Gastroesophageal sphincter (tissue), 4 donors: ENCODE measurements around the gene NPIPA3. TPM values are rescaled to one million over a fixed set of nuclear protein-coding genes. Genes with fewer than 3 reads are reported as not detected.
"Not testable (repeated sequence)": the region's sequence is repeated elsewhere in the genome, so short reads cannot be mapped to it uniquely, and the experiment has no call there.

Experiments
- ATAC-seq: fragments of 150-250 bp; one replicate; pipeline ENCODE4 v1.9.1; 2016; ENCODE audit warnings: mild to moderate bottlenecking, moderate library complexity
- H3K27ac ChIP-seq, 4 donors: fragments of 200-600 bp; sonication (generic) in 3 of 4; 1 replicate in 3 of 4; 2 replicates in 1 of 4; pipeline ENCODE4 v1.5.1; 2016 to 2019
- H3K27me3 ChIP-seq: fragments of 200-600 bp; sonication (generic); one replicate; pipeline ENCODE4 v1.5.1; 2019
- H3K36me3 ChIP-seq, 2 donors: fragments of 200-600 bp; sonication (generic); one replicate each; pipeline ENCODE4 v1.5.1; 2019; ENCODE audit warnings: control low read depth in 1 of 2
- H3K4me1 ChIP-seq, 3 donors: fragments of 200-600 bp; sonication (generic); 1 replicate in 2 of 3; 2 replicates in 1 of 3; pipeline ENCODE4 v1.5.1; 2016 to 2019; ENCODE audit warnings: control low read depth in 2 of 3
- H3K4me3 ChIP-seq, 2 donors: fragments of 200-600 bp; sonication (generic); one replicate each; pipeline ENCODE4 v1.5.1; 2019; ENCODE audit warnings: mild to moderate bottlenecking in 1 of 2, moderate library complexity in 1 of 2
- H3K9me3 ChIP-seq, 3 donors: fragments of 200-600 bp; sonication (generic); one replicate each; pipeline ENCODE4 v1.5.1; 2017 to 2019; ENCODE audit warnings: control low read depth in 2 of 3
- EP300 ChIP-seq: sonication (generic); formaldehyde crosslinking; IDR thresholded peaks from one replicate; pipeline ENCODE4 v1.6.1; 2017; ENCODE audit warnings: antibody characterized with exemption, mild to moderate bottlenecking
- POLR2A ChIP-seq, 2 donors: fragments of 450-650 bp; IDR thresholded peaks; one replicate each; pipeline ENCODE4 v1.6.1; 2017; ENCODE audit warnings: antibody characterized with exemption in 2 of 2, mild to moderate bottlenecking in 2 of 2, moderate library complexity in 1 of 2
- POLR2AphosphoS5 ChIP-seq: sonication (generic); formaldehyde crosslinking; IDR thresholded peaks from one replicate; pipeline ENCODE4 v1.6.1; 2017; ENCODE audit warnings: antibody characterized with exemption
- WGBS, 2 donors: methylation state at CpG; one replicate each; pipeline ENCODE4 v1.1.5; 2018; ENCODE audit warnings: low coverage in 1 of 2; 5-methylcytosine and 5-hydroxymethylcytosine counted together
- total RNA-seq, 4 donors: library from RNA; depleted of rRNA; stranded (reverse); fragments of >200 nt; gene quantifications; one replicate each; pipeline ENCODE4 v1.1.0, GENCODE V29; 2016
- TF ChIP-seq, protein P1 (sequence below), 4 experiments: fragments of 200-600 bp in 2 of 4; fragments of 450-650 bp in 2 of 4; sonication (generic) in 1 of 4; IDR thresholded peaks; one replicate each; pipeline ENCODE4 v1.5.1; 2017 to 2019; ENCODE audit warnings: antibody characterized with exemption in 4 of 4, mild to moderate bottlenecking in 2 of 4, moderate library complexity in 2 of 4

Gene NPIPA3
- total RNA-seq, 4 donors from 2014 or later, result 0.39 to 4.0 (median 1.3) TPM; not detected in 1

DNA sequence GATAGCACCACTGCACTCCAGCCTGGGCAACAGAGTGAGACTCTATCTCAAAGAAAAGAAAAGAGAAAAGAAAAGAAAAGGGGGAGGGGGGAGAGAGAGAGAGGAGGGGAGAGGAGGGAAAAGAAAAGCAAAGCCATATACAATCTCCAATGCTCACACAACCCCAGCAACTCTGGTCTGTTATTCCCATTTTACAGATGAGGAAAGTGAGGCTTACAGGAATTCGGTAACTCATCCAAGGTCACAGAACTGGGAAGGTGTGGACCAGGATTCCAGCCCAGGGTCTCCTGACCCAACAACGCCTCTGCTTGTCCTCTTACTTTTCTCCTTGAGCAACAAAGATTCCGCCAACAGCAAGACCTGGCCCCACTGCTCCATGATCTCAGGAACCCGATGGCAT lies 22.1 kb upstream of the NPIPA3 start:
- Histone ChIP-seq H3K9me3 (no peaks in the 10 kb centered on the region), H3K27ac (no peak overlapping the region), H3K27me3 (peaks cover 6% of the 10 kb centered on the region), H3K4me1 (no peaks in the 10 kb centered on the region), H3K4me3 (no peak overlapping the region), H3K36me3 (no peaks in the 10 kb centered on the region)
- 98 to 100% methylated on average over 2 to 3 of the region's 4 CpGs for WGBS, 2 donors
- TF ChIP-seq EP300 (no peak), POLR2AphosphoS5 (no peak), POLR2A (IDR thresholded peaks at IDR 0.05) (no peak)
- TF ChIP-seq, protein P1, sequence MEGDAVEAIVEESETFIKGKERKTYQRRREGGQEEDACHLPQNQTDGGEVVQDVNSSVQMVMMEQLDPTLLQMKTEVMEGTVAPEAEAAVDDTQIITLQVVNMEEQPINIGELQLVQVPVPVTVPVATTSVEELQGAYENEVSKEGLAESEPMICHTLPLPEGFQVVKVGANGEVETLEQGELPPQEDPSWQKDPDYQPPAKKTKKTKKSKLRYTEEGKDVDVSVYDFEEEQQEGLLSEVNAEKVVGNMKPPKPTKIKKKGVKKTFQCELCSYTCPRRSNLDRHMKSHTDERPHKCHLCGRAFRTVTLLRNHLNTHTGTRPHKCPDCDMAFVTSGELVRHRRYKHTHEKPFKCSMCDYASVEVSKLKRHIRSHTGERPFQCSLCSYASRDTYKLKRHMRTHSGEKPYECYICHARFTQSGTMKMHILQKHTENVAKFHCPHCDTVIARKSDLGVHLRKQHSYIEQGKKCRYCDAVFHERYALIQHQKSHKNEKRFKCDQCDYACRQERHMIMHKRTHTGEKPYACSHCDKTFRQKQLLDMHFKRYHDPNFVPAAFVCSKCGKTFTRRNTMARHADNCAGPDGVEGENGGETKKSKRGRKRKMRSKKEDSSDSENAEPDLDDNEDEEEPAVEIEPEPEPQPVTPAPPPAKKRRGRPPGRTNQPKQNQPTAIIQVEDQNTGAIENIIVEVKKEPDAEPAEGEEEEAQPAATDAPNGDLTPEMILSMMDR (IDR thresholded peaks at IDR 0.05), result no peak
- no peak for ATAC-seq

DNA sequence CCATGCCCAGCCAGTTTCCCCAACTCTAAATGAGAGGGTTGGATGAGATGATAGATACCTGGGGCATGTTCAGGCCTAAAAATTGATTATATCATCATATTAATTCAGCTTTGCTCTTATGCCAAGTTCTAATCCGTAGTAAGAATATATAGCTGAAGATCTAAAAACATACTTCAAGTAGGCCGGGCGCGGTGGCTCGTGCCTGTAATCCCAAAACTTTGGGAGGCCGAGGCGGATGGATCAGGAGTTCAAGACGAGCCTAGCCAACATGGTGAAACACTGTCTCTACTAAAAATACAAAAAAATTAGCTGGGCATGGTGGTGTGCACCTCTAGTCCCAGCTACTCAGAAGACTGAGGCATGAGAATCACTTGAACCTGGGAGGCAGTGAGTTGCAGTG lies 21.1 kb upstream of the NPIPA3 start:
- no peaks in the 10 kb centered on the region for H3K9me3 ChIP-seq
- 89 to 97% methylated on average over 6 to 8 of the region's 8 CpGs for WGBS, 2 donors
- H3K4me3 ChIP-seq, result no peak overlapping the region
- no peaks in the 10 kb centered on the region for H3K4me1 ChIP-seq
- H3K27ac ChIP-seq, result no peak overlapping the region
- peaks cover 6% of the 10 kb centered on the region for H3K27me3 ChIP-seq
- TF ChIP-seq EP300, result no peak
- TF ChIP-seq POLR2AphosphoS5, result no peak
- TF ChIP-seq, protein P1 (IDR thresholded peaks at IDR 0.05), result no peak
- no peak for TF ChIP-seq POLR2A (IDR thresholded peaks at IDR 0.05)
- ATAC-seq, result no peak
- no peaks in the 10 kb centered on the region for H3K36me3 ChIP-seq

DNA sequence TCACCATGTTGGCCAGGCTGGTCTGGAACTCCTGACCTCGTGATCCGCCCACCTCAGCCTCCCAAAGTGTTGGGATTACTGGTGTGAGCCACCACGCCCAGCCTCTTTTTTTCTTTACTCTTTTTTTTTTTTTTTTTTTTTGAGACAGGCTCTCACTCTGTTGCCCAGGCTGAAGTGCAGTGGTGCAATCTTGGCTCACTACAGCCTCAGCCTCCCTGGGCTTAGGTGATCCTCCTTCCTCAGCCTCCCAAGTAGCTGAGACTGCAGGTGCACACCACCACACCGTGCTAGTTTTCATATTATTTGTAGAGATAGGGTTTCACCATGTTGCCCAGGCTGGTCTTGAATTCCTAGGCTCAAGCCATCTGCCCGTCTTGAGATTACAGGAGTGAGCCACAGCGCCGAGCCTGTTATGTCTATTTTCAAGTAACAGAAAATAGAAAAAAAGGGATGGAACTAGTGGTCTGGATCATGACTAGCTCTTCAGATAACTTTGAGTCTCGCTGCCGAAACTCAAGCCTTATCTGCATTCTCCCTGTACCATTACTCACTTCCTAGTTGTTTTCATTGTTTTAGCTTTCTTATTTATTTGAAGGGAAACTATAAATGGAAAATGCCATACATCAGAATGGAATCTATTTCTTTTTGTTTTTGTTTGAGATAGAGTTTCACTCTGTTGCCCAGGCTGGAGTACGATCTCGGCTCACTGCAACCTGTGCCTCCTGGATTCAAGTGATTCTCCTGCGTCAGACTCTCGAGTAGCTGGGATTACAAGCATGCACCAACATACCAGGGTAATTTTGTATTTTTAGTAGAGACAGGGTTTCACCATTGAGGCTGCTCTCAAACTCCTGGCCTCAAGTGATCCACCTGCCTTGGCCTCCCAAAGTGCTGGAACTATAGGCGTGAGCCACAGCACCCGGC lies 17.1 kb upstream of the NPIPA3 start:
- H3K9me3 ChIP-seq, H3K4me3 ChIP-seq, H3K4me1 ChIP-seq, H3K27ac ChIP-seq, H3K36me3 ChIP-seq, H3K27me3 ChIP-seq, ATAC-seq: not testable (repeated sequence)
- 67 to 90% methylated on average over 11 to 13 of the region's 15 CpGs for WGBS, 2 donors

DNA sequence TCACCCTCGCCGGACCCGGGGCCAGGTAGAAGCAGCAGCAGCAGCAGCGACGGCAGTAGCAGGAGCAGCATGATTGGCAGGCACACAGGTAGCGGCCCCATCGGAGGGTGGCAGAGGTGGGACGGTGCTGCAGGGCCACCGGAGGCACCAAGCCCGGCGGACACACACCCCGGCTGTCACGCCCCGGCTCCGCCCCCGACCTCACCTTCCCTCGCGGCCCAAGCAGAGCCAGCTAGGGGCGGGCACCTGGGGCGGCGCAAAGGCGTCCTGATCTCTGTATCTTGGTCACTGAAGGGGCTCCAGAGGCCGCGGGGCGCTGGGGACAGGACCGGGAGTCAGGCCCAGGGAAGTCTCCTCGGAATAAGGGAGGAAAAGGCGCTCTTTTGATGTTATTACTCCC lies 9.1 kb upstream of the NPIPA3 start, which contains the start of gene PLA2G10:
PLA2G10 (minus strand) TSS at position 180 of the 400 bp plus-strand sequence; CDS start at position 101, 79 bp downstream.
- H3K36me3 ChIP-seq, H3K4me3 ChIP-seq, H3K27ac ChIP-seq, H3K27me3 ChIP-seq, H3K9me3 ChIP-seq, ATAC-seq, H3K4me1 ChIP-seq: not testable (repeated sequence)
- WGBS, 2 donors, result no CpG with 5 or more reads among the region's 28 CpGs

DNA sequence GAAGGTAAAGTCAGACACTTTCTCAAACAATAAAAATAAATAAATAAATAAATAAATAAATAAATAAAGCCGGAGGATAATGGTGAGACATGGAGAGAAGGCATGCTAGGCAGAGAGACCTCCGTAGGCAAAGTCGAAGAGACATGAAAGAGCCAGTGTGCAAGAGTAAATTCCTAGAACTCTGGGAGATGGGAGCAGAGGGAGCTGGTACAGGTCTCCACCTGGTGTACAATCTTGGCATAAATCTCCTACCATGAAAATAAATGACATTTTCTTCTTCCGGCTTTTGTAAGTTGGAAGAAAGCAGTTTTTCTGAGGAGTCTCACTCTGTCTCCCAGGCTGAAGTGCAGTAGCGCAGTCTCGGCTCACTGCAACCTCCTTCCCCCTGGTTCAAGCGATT lies 1.4 kb upstream of the NPIPA3 start:
- H3K27ac ChIP-seq, H3K4me1 ChIP-seq, H3K9me3 ChIP-seq, H3K4me3 ChIP-seq, ATAC-seq, H3K36me3 ChIP-seq, H3K27me3 ChIP-seq: not testable (repeated sequence)
- no CpG with 5 or more reads among the region's 7 CpGs for WGBS, 2 donors

DNA sequence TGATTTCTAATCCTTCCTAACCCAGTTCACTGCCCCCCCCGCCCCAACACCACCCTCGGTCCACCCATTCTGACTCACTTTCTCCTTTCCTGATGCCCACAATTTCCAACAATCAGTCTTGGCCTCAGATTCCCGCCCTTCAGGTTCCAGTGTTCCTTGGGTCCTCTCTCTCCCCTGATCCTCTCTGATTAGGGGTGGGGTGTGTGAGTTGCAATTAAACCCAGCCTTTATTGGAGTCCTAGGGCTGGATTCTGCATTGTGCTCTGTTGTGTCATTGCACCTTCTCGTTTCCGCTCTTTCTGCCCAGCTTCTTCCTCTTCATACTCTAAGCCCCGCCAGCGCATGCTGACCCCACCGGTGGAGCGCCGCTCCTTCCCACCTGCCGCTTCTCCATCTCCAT lies 539 bp upstream of the NPIPA3 start:
- not testable (repeated sequence) for H3K36me3 ChIP-seq, H3K27ac ChIP-seq, H3K27me3 ChIP-seq, H3K4me1 ChIP-seq, H3K9me3 ChIP-seq, H3K4me3 ChIP-seq
- ATAC-seq, result peak; percentile 11
- WGBS, 2 donors, result no CpG with 5 or more reads among the region's 11 CpGs

DNA sequence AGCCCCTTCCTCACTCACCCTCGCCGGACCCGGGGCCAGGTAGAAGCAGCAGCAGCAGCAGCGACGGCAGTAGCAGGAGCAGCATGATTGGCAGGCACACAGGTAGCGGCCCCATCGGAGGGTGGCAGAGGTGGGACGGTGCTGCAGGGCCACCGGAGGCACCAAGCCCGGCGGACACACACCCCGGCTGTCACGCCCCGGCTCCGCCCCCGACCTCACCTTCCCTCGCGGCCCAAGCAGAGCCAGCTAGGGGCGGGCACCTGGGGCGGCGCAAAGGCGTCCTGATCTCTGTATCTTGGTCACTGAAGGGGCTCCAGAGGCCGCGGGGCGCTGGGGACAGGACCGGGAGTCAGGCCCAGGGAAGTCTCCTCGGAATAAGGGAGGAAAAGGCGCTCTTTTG lies 30.0 kb downstream of the NPIPA3 start:
- H3K4me1 ChIP-seq, H3K4me3 ChIP-seq, H3K36me3 ChIP-seq, H3K27me3 ChIP-seq, H3K9me3 ChIP-seq, ATAC-seq, H3K27ac ChIP-seq: not testable (repeated sequence)
- no CpG with 5 or more reads among the region's 28 CpGs for WGBS, 2 donors

DNA sequence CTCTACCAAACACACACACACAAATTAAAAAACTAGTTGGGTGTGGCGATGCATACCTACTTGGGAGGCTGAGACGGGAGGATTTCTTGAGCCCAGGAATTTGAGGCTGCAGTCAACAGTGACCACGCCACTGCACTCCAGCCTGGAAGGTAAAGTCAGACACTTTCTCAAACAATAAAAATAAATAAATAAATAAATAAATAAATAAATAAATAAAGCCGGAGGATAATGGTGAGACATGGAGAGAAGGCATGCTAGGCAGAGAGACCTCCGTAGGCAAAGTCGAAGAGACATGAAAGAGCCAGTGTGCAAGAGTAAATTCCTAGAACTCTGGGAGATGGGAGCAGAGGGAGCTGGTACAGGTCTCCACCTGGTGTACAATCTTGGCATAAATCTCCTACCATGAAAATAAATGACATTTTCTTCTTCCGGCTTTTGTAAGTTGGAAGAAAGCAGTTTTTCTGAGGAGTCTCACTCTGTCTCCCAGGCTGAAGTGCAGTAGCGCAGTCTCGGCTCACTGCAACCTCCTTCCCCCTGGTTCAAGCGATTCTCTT lies 37.7 kb downstream of the NPIPA3 start:
- H3K4me1 ChIP-seq, H3K27me3 ChIP-seq, H3K9me3 ChIP-seq, H3K27ac ChIP-seq, H3K4me3 ChIP-seq, H3K36me3 ChIP-seq, ATAC-seq: not testable (repeated sequence)
- no CpG with 5 or more reads among the region's 10 CpGs for WGBS, 2 donors

DNA sequence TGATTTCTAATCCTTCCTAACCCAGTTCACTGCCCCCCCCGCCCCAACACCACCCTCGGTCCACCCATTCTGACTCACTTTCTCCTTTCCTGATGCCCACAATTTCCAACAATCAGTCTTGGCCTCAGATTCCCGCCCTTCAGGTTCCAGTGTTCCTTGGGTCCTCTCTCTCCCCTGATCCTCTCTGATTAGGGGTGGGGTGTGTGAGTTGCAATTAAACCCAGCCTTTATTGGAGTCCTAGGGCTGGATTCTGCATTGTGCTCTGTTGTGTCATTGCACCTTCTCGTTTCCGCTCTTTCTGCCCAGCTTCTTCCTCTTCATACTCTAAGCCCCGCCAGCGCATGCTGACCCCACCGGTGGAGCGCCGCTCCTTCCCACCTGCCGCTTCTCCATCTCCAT lies 38.6 kb downstream of the NPIPA3 start:
- H3K9me3 ChIP-seq, H3K27me3 ChIP-seq, H3K4me3 ChIP-seq, H3K4me1 ChIP-seq, H3K27ac ChIP-seq, H3K36me3 ChIP-seq, ATAC-seq: not testable (repeated sequence)
- WGBS, 2 donors, result no CpG with 5 or more reads among the region's 11 CpGs

DNA sequence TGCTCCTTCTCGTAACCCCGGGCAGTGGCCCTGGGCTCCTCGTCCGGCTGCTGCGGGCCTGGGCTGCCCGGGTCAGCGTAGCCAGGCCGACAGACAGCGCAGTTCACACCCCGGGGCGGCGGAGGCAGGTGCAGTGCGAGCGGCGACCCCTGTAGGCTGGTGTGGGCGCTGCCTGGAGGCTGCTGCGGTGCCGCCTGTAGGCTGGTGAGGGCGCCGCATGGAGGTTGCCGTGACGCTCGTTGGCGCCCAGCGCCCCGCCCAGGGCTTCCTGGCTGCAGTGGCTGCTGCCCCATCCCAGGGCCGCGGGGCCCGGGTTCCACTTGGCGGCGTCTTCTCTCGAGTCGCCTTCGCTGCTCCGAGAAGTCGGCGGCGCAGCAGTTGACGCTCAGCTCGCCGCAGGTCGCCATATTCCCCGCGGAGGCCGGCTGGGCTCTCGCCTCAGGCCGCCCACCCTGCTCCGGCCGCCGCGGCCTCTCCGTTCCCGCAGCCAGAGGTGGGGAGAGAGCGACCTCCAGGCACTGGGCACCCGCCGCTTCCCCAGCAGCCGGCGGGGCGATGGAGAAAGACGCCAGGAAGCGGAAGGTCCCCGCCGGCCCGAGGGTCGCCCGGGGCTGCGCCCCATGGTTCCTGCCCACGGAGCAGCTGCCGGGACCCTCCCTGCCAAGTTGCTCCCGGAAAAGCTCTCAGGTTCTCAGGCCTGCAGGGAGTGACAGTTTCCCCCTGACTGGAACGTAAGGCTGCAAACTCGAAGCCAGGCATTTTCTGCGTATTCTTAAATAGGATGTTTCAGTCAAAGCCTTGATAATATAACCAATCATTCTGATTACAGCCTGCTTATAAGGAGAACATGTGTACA lies 39.3 kb downstream of the NPIPA3 start, which contains the start of gene NPIPA2:
NPIPA2 (plus strand) TSS at position 261 of the 856 bp plus-strand sequence. CDS start 5,533 bp downstream, outside the sequence.
- H3K36me3 ChIP-seq, H3K4me1 ChIP-seq, H3K4me3 ChIP-seq, H3K27me3 ChIP-seq, H3K27ac ChIP-seq, H3K9me3 ChIP-seq: not testable (repeated sequence)
- no CpG with 5 or more reads among the region's 73 CpGs for WGBS, 2 donors
- ATAC-seq, result peak; percentile 99
